HEK293 (cell line): Measurements from ENCODE around the gene SLC4A8.
A peak's percentile ranks its signal among the peaks of the same experiment; 100 is the strongest.

Experiments
- CTCF ChIA-PET: fragments of 350-600 bp; formaldehyde crosslinking; extraction: SDS; loops from one replicate; lab custom pipeline; 2021; ENCODE audit warnings: antibody characterized with exemption; lab: Yijun Ruan, JAX
- POLR2A ChIA-PET: fragments of 300-600 bp; formaldehyde crosslinking; extraction: SDS; loops from one replicate; lab custom pipeline; 2020; ENCODE audit warnings: antibody characterized with exemption, inconsistent platforms; lab: Yijun Ruan, JAX
- H3K27ac ChIP-seq: fragments of 200-500 bp; sonication (Bioruptor generic); 2 replicates; pipeline ENCODE4 v1.5.1; 2014; ENCODE audit warnings: low read depth, low read length, control low read depth, inconsistent platforms; ENCODE audit errors: extremely low read depth
- H3K36me3 ChIP-seq, 2 experiments: fragments of 200-500 bp in 1 of 2; sonication (Bioruptor generic) in 1 of 2; 1 replicate in 1 of 2; 2 replicates in 1 of 2; pipeline ENCODE4 v1.5.1; 2014 to 2017; ENCODE audit warnings: inconsistent platforms in 2 of 2, low read length in 2 of 2; ENCODE audit not compliant: control insufficient read depth in 2 of 2, insufficient read depth in 1 of 2
- H3K4me1 ChIP-seq: fragments of 200-500 bp; sonication (Bioruptor generic); 2 replicates; pipeline ENCODE4 v1.5.1; 2014; ENCODE audit warnings: mild to moderate bottlenecking, low read length, inconsistent platforms; ENCODE audit not compliant: control insufficient read depth, insufficient read depth
- H3K4me3 ChIP-seq: 2 replicates; pipeline ENCODE4 v1.5.1; 2011; ENCODE audit warnings: low read depth, mild to moderate bottlenecking, control low read depth, low read length, moderate library complexity
- H3K9me3 ChIP-seq: fragments of 200-500 bp; sonication (Bioruptor generic); 2 replicates; pipeline ENCODE4 v1.5.1; 2014; ENCODE audit warnings: low read depth, low read length, inconsistent platforms; ENCODE audit not compliant: control insufficient read depth, insufficient read depth
- CTCF ChIP-seq: fragments of 450-650 bp; formaldehyde crosslinking; IDR thresholded peaks from 2 replicates; pipeline ENCODE4 v1.5.1; 2016; ENCODE audit warnings: missing biosample characterization, missing genetic modification characterization
- FEZF1 ChIP-seq: fragments of 450-650 bp; formaldehyde crosslinking; IDR thresholded peaks from 2 replicates; pipeline ENCODE4 v1.5.1; 2016; ENCODE audit warnings: missing biosample characterization, missing genetic modification characterization
- KLF8 ChIP-seq: fragments of 450-650 bp; formaldehyde crosslinking; IDR thresholded peaks from 2 replicates; pipeline ENCODE4 v1.5.1; 2016; ENCODE audit warnings: missing biosample characterization, missing genetic modification characterization
- KLF9 ChIP-seq: fragments of 450-650 bp; formaldehyde crosslinking; IDR thresholded peaks from 2 replicates; pipeline ENCODE4 v1.5.1; 2016; ENCODE audit warnings: missing biosample characterization, missing genetic modification characterization, low read depth
- PATZ1 ChIP-seq: fragments of 450-650 bp; formaldehyde crosslinking; IDR thresholded peaks from 2 replicates; pipeline ENCODE4 v1.5.1; 2016; ENCODE audit warnings: missing biosample characterization, missing genetic modification characterization
- PBX3 ChIP-seq: sonication (generic); formaldehyde crosslinking; IDR thresholded peaks from 2 replicates; pipeline ENCODE4 v1.8.1; 2022; ENCODE audit warnings: mild to moderate bottlenecking, moderate library complexity, missing genetic modification reagents
- PRDM4 ChIP-seq: fragments of 450-650 bp; formaldehyde crosslinking; IDR thresholded peaks from 2 replicates; pipeline ENCODE4 v1.5.1; 2017; ENCODE audit warnings: missing biosample characterization, missing genetic modification characterization
- TRIM28 ChIP-seq: IDR thresholded peaks from 2 replicates; pipeline ENCODE4 v1.6.1; 2011; ENCODE audit warnings: low read length, control low read depth, borderline replicate concordance
- TSHZ1 ChIP-seq: fragments of 450-650 bp; formaldehyde crosslinking; IDR thresholded peaks from 2 replicates; pipeline ENCODE4 v1.5.1; 2016; ENCODE audit warnings: missing biosample characterization, missing genetic modification characterization, borderline replicate concordance
- ZBTB17 ChIP-seq: fragments of 450-650 bp; formaldehyde crosslinking; IDR thresholded peaks from 2 replicates; pipeline ENCODE4 v1.5.1; 2016; ENCODE audit warnings: missing biosample characterization, missing genetic modification characterization
- ZBTB44 ChIP-seq: fragments of 450-650 bp; IDR thresholded peaks from 2 replicates; pipeline ENCODE4 v1.5.1; 2018; ENCODE audit warnings: missing biosample characterization, mild to moderate bottlenecking, missing genetic modification characterization
- ZBTB48 ChIP-seq: fragments of 450-650 bp; formaldehyde crosslinking; IDR thresholded peaks from 2 replicates; pipeline ENCODE4 v1.5.1; 2016; ENCODE audit warnings: missing biosample characterization, missing genetic modification characterization
- ZBTB8A ChIP-seq: fragments of 450-650 bp; formaldehyde crosslinking; IDR thresholded peaks from 2 replicates; pipeline ENCODE4 v1.5.1; 2016; ENCODE audit warnings: missing biosample characterization, missing genetic modification characterization
- ZEB2 ChIP-seq: fragments of 450-650 bp; formaldehyde crosslinking; IDR thresholded peaks from 2 replicates; pipeline ENCODE4 v1.5.1; 2016; ENCODE audit warnings: missing biosample characterization, missing genetic modification characterization
- ZNF184 ChIP-seq: fragments of 450-650 bp; IDR thresholded peaks from 2 replicates; pipeline ENCODE4 v1.5.1; 2018; ENCODE audit warnings: missing biosample characterization, mild to moderate bottlenecking, missing genetic modification characterization
- ZNF239 ChIP-seq: fragments of 450-650 bp; formaldehyde crosslinking; IDR thresholded peaks from 2 replicates; pipeline ENCODE4 v1.5.1; 2016; ENCODE audit warnings: missing biosample characterization, missing genetic modification characterization
- ZNF394 ChIP-seq: fragments of 450-650 bp; formaldehyde crosslinking; IDR thresholded peaks from 2 replicates; pipeline ENCODE4 v1.5.1; 2016; ENCODE audit warnings: missing biosample characterization, missing genetic modification characterization, mild to moderate bottlenecking, moderate library complexity, borderline replicate concordance
- ZNF561 ChIP-seq: fragments of 450-650 bp; IDR thresholded peaks from 2 replicates; pipeline ENCODE4 v1.5.1; 2018; ENCODE audit warnings: missing biosample characterization, missing genetic modification characterization, borderline replicate concordance
- ZNF571 ChIP-seq: fragments of 450-650 bp; formaldehyde crosslinking; IDR thresholded peaks from 2 replicates; pipeline ENCODE4 v1.5.0; 2017; ENCODE audit warnings: missing biosample characterization, missing genetic modification characterization
- ZNF654 ChIP-seq: fragments of 450-650 bp; formaldehyde crosslinking; IDR thresholded peaks from 2 replicates; pipeline ENCODE4 v1.5.1; 2016; ENCODE audit warnings: low read depth, missing biosample characterization, missing genetic modification characterization
- ZNF76 ChIP-seq: fragments of 450-650 bp; formaldehyde crosslinking; IDR thresholded peaks from 2 replicates; pipeline ENCODE4; 2016; ENCODE audit warnings: low read depth, missing biosample characterization, missing genetic modification characterization, borderline replicate concordance
- ZNF837 ChIP-seq: fragments of 450-650 bp; formaldehyde crosslinking; IDR thresholded peaks from 2 replicates; pipeline ENCODE4 v1.5.1; 2016; ENCODE audit warnings: missing biosample characterization, missing genetic modification characterization
- ZNF843 ChIP-seq: fragments of 450-650 bp; formaldehyde crosslinking; IDR thresholded peaks from 2 replicates; pipeline ENCODE4 v1.5.1; 2016; ENCODE audit warnings: missing biosample characterization, missing genetic modification characterization

The SLC4A8 gene

GRCh38 chr12:51404627-51405026 is 20.0 kb upstream of the SLC4A8 start (continued):
- TF ChIP-seq CTCF (no peak), TRIM28 (no peak), ZEB2 (no peak), TSHZ1 (tag by site-specific recombination) (no peak)

GRCh38 chr12:51405801-51406207 is 18.8 kb upstream of the SLC4A8 start:
- Histone ChIP-seq H3K4me1 (peaks cover 7% of the 10 kb centered on the region), H3K27ac (no peak overlapping the region), H3K4me3 (no peak overlapping the region), H3K9me3 (no peaks in the 10 kb centered on the region), H3K36me3 (no peaks in the 10 kb centered on the region; a peak in 1 of 3 replicates)
- CTCF ChIA-PET, result no interaction called here
- POLR2A ChIA-PET, result interaction anchor here (2.3 kb wide), 1 partner anchor 12 kb away, joined by 7 read pairs; no protein-coding TSS in a partner anchor
- TF ChIP-seq TRIM28 (peak; percentile 25; the same call in 1 of the 2 replicates), ZNF561 (tag by site-specific recombination) (peak; percentile 59; the same call in 1 of the 2 replicates), FEZF1 (tag by site-specific recombination) (peak; percentile 55), PBX3 (CRISPR knock-in tag) (no peak), ZNF184 (tag by site-specific recombination) (0 out of 2 replicates have a peak, but pooled peaks have one; percentile 16), PATZ1 (tag by site-specific recombination) (0 out of 2 replicates have a peak, but pooled peaks have one; percentile 16), ZNF394 (tag by site-specific recombination) (peak; percentile 61), ZBTB8A (tag by site-specific recombination) (peak; percentile 20; the same call in 1 of the 2 replicates), KLF8 (peak; percentile 35; the same call in 1 of the 2 replicates), ZBTB48 (no peak), ZNF76 (tag by site-specific recombination) (peak; percentile 41; the same call in 1 of the 2 replicates), ZNF654 (tag by site-specific recombination) (peak; percentile 22; the same call in 1 of the 2 replicates), PRDM4 (tag by site-specific recombination) (0 out of 2 replicates have a peak, but pooled peaks have one; percentile 44), ZBTB17 (tag by site-specific recombination) (peak; percentile 29; the same call in 1 of the 2 replicates), ZNF239 (no peak), ZNF843 (tag by site-specific recombination) (peak; percentile 87), ZNF571 (tag by site-specific recombination) (no peak), ZBTB44 (tag by site-specific recombination) (peak; percentile 93), KLF9 (no peak), ZNF837 (tag by site-specific recombination) (no peak)
